SK-N-MC (cell line): Measurements from ENCODE around the gene SH2D3A.

Experiments used
- EZH2 ChIP-seq: fragments of 200-600 bp; sonication (generic); IDR thresholded peaks from one replicate; pipeline ENCODE4 v1.6.1; 2017; ENCODE audit warnings: antibody characterized with exemption
- FOXP2 ChIP-seq: optimal IDR thresholded peaks from 2 replicates; pipeline ENCODE3; 2011; ENCODE audit warnings: mild to moderate bottlenecking, moderate library complexity; ENCODE audit not compliant: insufficient read depth; ENCODE audit errors: extremely low read length, control extremely low read depth
- POLR2AphosphoS5 ChIP-seq: IDR thresholded peaks from 2 replicates; pipeline ENCODE4 v1.6.1; 2012; ENCODE audit warnings: mild to moderate bottlenecking, low read depth, low read length, borderline replicate concordance

- TF ChIP-seq EZH2 (no peak), POLR2AphosphoS5 (no peak), FOXP2 (no peak)
Observed at GRCh38 chr19:6713773-6714692, 53.2 kb downstream of the SH2D3A start.
